ENCODE measurements around the gene SRGAP1.

GRCh38 chr12:63913929-63914328 is 69.4 kb downstream of the SRGAP1 start:
- TF ChIP-seq CTCF (IDR thresholded peaks at IDR 0.05), result no peak
- no peak for TF ChIP-seq EZH2 (IDR thresholded peaks at IDR 0.05)
- no peak for TF ChIP-seq EZH2phosphoT487 (IDR thresholded peaks at IDR 0.05)
